HTR-8/SVneo (cell line): ENCODE results near the gene IL18R1.
"Not testable (repeated sequence)": the region's sequence is repeated elsewhere in the genome, so short reads cannot be mapped to it uniquely, and the experiment has no call there.

ENCODE experiments used
- DNase-seq: peaks from one replicate; pipeline ENCODE4 v3.0.0; 2011; ENCODE audit warnings: low spot score, mixed read lengths; ENCODE audit not compliant: insufficient read length
- FAIRE-seq: peaks from 2 replicates; lab custom pipeline; 2011; peaks lifted over from hg19 to GRCh38; lab: Jason Lieb, UNC

Gene IL18R1

DNA sequence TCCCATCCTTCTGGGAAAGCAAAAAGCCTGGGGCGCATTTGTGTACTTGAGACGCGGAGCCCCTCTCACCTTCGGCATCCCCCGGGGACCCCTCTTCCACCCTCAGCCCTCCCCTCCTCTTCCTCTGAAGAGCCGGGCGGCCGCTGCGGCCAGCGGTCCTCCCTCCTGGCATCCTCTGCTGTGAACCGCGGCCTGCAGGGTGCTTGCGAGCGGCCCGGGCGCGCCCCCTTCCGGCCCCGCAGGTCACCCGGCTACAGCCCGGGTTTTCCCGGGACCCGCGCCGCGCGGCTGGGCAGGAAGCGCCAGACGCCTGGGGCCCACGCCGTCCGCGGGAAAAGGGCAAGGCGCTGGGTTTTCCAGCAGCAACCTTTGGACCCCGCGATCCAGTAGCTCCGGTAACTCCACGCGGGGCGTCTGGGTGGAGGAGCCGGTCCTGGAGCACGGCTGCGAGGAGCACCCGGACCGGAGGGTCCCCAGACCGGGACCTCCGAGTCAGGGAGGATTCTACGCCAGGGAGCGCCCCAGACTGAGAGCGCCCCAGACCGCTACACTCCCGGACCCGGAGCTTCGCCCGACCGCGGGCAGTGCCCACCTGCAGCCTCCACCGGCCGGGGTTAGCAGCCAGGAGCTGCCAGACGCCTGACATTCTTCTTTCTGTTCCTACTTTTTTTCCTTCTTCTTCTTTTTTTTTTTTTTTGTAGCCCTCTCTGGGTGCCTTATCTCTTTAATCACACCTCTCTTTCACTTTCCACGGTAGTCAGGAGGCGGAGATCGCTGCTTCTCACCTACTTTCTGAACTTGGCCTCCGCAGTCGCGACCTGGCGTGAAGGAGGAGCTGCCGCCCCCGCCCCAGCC lies at the start of gene IL18R1:
TSS of gene IL18R1 (plus strand) at position 271 of the 855 bp plus-strand sequence. CDS start 6,865 bp downstream, outside the sequence.
- no peak for FAIRE-seq
- peak; percentile 54 for DNase-seq

GRCh38 chr2:102306125-102306524 lies 49.5 kb upstream of the IL18R1 start:
- no peak for FAIRE-seq
- DNase-seq = no peak

- DNase-seq (no peak), FAIRE-seq (no peak)
These were observed 44.5 kb upstream of the IL18R1 start, which contains the start of gene IL1RL1 for GRCh38 chr2:102310964-102311640. TSS of gene IL1RL1 (plus strand) at chr2:102311563. CDS start at chr2:102338265, 26,702 bp downstream.

GRCh38 chr2:102313025-102313424 lies 42.6 kb upstream of the IL18R1 start:
- no peak for FAIRE-seq

DNA sequence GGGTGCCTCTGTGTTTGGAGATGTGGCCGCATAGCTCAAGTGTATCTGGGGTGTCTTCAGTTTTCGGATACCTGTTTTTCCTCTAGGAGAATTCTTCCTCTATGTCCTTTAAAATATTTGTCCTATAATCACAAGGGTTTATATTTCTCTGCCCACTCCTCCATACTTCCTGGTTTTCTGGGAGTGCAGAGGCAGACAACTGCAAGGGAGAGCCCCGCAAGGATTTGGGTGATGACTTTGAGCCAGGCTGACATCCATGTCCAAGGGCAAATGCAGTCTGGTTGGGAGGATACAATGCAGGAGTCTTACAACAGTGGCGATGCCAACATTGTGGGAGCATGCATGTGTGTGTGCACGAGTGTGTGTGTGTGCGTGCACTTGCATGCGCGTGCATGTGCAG lies 42.1 kb upstream of the IL18R1 start:
- FAIRE-seq = no peak
- DNase-seq = no peak

More at GRCh38 chr2:102313025-102313424, 42.6 kb upstream of the IL18R1 start:
- DNase-seq = no peak

DNA sequence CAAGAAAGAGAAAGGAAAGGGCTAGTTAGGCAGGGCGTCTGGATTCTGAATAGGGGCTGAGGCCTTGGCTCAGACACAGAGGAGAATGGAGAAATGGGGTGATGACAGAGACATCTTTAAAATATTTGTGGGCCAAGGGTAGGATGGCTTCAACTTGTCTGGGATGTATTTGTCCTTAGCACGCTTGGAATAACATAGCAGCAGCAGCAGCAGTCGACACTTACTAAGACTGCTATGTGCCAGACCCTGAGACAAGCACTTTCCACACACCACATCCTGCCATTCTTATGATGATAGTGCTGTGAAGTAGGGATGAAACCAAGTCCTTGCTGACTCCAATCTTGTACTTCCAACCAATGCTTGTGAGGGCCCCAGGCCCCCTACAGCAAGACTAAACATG lies 41.6 kb upstream of the IL18R1 start:
- FAIRE-seq = no peak
- no peak for DNase-seq

- no peak for FAIRE-seq
- DNase-seq = no peak
These were observed 39.7 kb upstream of the IL18R1 start for GRCh38 chr2:102315921-102316320.

DNA sequence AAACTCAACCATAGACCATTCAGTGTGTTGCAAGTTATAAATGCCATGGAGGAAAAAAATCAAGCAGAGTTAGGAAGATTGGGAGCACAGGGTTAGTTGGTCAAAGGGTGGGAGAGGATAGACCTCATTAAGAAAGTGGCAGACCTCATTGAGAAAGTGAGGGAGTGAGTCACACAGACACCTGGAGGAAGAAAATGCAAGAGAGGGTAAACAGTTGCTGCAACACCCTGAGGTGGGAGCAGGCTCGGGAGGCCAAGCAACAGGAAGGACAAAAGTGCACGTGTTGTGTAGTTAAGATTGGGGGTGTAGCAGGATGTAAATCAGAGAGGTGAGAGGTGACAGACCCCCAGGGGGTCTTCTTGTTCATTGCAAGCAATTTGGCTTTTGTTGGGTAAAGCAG lies 37.9 kb upstream of the IL18R1 start:
- DNase-seq = no peak

GRCh38 chr2:102318437-102318836 lies 37.2 kb upstream of the IL18R1 start:
- FAIRE-seq = no peak
- no peak for DNase-seq

More for the DNA sequence above, 37.9 kb upstream of the IL18R1 start:
- FAIRE-seq = no peak

GRCh38 chr2:102321941-102322719 lies 33.5 kb upstream of the IL18R1 start:
- DNase-seq (no peak), FAIRE-seq (no peak)

GRCh38 chr2:102324914-102325313 lies 30.7 kb upstream of the IL18R1 start:
- FAIRE-seq, DNase-seq: not testable (repeated sequence)

- DNase-seq (no peak), FAIRE-seq (no peak)
These were observed 24.1 kb upstream of the IL18R1 start for GRCh38 chr2:102331311-102331980.

DNA sequence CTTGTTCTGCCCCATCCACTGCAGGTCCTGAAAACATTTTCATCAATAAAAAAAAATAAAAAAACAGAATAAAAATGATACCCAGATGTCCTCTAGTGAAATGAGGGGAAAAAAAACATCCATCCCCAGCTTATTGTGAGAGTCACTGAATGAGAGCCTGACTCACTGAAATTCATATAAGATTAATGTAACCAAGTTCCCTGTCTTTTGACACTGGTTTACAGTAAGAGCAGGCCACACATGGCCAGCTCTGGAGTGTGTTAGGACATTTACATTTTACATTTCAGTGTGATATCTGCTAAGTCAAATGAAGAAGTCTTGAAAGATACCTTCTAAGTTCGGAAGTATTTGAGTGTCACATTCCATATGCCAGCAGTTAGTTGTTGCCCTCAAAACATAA lies 21.1 kb upstream of the IL18R1 start:
- DNase-seq (no peak), FAIRE-seq (no peak)

GRCh38 chr2:102335871-102336366 lies 19.7 kb upstream of the IL18R1 start:
- DNase-seq (no peak), FAIRE-seq (no peak)

DNA sequence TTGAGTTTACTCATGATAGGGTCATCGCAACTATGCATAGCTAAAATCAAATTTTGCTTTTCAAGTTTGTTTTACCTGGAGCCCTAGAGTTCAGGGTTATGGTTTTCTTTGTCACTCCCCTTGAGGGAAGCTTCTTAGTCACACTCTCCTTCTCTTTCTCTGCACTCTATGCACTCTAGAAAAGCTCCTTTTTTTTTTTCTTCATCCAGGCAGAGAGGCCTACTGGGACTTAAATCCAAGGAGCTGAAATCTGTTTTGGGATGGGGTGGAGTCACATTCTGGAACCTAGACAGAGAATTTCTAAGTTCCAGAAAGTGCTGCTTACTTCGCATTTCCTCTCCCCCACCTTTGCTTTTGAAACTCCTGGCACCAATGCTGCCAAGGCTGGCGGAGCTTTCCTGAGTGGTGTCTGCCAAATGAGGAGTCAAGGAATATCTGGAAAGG lies 19.1 kb upstream of the IL18R1 start:
- DNase-seq = no peak
- FAIRE-seq = no peak

- no peak for DNase-seq
- FAIRE-seq = no peak
These were observed 18.6 kb upstream of the IL18R1 start for GRCh38 chr2:102337012-102337411.

DNA sequence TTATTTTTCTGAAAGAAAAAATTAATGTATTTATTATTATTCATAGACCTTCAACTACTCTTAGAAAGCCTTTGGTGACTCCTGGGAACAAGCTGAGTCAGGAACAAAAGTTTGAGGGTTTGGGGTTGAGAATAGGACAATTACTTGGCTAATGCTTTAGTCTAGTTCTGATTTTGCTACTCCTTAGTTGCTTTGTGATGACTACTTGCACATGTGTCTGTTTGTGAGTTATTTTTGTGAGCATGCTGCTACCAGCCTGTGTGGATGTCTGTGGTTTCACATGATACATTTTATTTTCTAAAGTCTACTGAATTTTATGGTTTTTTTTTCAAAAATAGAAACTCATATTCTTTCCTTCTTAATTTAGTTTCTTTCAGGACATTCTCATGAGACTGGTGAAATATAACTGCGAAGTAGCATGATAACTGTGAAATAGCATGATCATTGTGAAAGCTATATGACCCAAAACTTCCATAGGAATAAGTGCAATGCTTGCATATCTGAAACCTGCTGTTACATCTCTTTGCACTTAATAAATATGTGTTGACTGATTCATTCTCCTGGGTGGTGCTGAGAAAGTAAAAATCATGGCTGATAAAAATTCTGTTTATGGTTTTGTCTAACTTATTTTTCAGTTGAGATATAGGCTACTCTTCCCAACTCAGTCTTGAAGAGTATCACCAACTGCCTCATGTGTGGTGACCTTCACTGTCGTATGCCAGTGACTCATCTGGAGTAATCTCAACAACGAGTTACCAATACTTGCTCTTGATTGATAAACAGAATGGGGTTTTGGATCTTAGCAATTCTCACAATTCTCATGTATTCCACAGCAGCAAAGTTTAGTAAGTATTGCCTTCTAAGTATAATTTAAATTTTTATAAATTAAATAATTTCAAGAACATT lies 17.9 kb upstream of the IL18R1 start:
- no peak for FAIRE-seq
- DNase-seq = no peak

DNA sequence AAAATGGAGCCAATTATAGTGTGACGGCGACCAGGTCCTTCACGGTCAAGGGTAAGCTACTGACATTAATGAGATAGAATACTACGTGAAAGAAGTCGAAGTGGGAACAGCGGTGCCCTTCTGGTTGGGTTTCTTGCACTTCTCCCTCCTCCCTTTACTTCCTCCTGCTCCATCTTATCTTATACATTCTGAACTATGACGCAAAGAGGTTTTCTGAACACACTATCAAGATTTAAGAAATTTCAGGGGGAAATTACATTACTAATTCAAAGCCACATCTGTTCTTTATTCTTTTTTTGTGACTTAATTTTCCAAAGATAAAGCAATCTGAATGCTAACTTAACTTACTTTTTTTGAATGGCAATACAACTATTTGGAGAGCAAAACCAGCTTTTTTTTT lies 14.8 kb upstream of the IL18R1 start:
- FAIRE-seq (no peak), DNase-seq (no peak)

DNA sequence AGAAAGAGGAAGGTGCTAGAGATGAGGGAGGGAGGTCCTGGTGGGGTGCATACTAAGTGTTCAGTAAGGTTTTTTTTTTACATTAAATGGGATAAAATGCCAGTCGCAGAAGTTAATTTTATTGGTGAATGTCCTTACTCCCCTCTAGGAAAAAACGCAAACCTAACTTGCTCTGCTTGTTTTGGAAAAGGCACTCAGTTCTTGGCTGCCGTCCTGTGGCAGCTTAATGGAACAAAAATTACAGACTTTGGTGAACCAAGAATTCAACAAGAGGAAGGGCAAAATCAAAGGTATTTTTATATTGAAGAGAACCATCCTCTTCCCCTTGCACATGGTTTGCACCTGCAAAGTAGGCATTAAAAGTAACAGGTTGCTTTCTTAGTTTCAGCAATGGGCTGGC lies 12.7 kb upstream of the IL18R1 start:
- DNase-seq (no peak), FAIRE-seq (no peak)
